Activated CD4-positive, alpha-beta T cell treated with anti-CD3 and anti-CD28 coated beads for 36 hours (primary cell): Measurements from ENCODE around the gene KLF13. TPM values are rescaled to one million over a fixed set of nuclear protein-coding genes. Genes with fewer than 3 reads are reported as not detected.

ENCODE experiments used
- ATAC-seq: fragments of 200-7000 bp; cut with Tn5 transposase; one replicate; pipeline ENCODE4 v1.10.0; 2021; ENCODE audit warnings: mild to moderate bottlenecking, moderate library complexity
- CTCF ChIA-PET: fragments of 350-600 bp; sonication (Branson Sonifier 250); formaldehyde crosslinking; loops from one replicate; lab custom pipeline; 2021; ENCODE audit warnings: antibody characterized with exemption; lab: Charles Lee
- POLR2A ChIA-PET: fragments of 350-600 bp; sonication (Branson Sonifier 250); formaldehyde crosslinking; loops from one replicate; lab custom pipeline; 2021; ENCODE audit warnings: antibody characterized with exemption, inconsistent platforms; lab: Charles Lee
- DNase-seq: peaks from one replicate; pipeline ENCODE4 v3.0.0-alpha.2; 2020
- H3K27ac Mint-ChIP-seq: one replicate; pipeline ENCODE4 v1.8.0; 2021; ENCODE audit warnings: mixed read lengths
- H3K27me3 Mint-ChIP-seq: one replicate; pipeline ENCODE4 v1.8.0; 2021; ENCODE audit warnings: mixed read lengths
- H3K36me3 Mint-ChIP-seq: one replicate; pipeline ENCODE4 v1.8.0; 2021; ENCODE audit warnings: low read depth, mixed read lengths
- H3K4me1 Mint-ChIP-seq: one replicate; pipeline ENCODE4 v1.8.0; 2021; ENCODE audit warnings: mixed read lengths
- H3K4me3 Mint-ChIP-seq: one replicate; pipeline ENCODE4 v1.8.0; 2021; ENCODE audit warnings: mild to moderate bottlenecking, moderate library complexity, mixed read lengths
- H3K9me3 Mint-ChIP-seq: one replicate; pipeline ENCODE4 v1.8.0; 2021; ENCODE audit warnings: low read depth, mixed read lengths
- intact Hi-C, 2 experiments: fragments of 100-400 bp; cut with DNase I in 1 of 2; cut with micrococcal nuclease in 1 of 2; formaldehyde crosslinking; loops; one replicate each; pipeline versions ENCODE4 v1.14.2 to v1.15.1; 2022 to 2024; cut with DNase I, micrococcal nuclease
- total RNA-seq, 2 experiments: library from RNA; stranded (reverse); gene quantifications; one replicate each; pipeline ENCODE4 v1.2.3, GENCODE V29; 2021

KLF13 gene
- total RNA-seq, 2 experiments from 2014 or later: 147 to 212 TPM

DNA sequence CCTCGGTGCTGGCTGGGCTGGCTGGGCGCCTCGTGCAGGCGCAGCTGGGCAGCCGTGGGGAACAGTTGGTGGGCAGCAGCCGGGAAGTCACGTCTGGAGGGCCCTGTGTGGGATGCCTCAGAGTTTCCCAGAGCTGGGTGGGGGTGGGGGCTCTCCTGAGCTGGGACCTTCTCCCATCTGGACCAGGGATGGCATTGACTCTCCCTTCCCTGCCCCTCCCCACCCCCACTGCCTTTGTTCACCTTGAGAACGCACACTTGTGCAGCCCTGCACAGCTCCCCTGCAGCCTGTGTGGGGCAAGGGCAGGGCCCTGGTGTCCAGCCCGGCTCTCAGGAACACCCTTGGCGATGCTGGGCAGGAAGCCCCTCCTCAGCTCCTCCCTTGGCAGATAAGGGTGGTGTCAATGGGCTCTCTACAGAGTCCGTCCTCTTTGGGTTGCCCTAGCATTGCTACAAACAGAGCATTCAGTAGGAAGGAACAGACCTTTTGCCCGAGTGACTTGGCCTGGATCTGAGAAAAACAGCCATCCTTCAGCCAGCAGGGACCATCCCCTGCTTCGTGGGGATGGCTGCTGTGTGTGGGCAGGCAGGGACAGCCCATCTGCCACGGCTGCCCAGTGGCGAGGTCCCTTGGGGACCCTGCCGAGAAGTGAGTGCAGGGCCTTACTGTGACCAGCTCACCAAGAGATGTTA is 25.5 kb upstream of the KLF13 start:
- Mint-ChIP-seq H3K36me3 (no peaks in the 10 kb centered on the region), H3K4me3 (no peak overlapping the region)

DNA sequence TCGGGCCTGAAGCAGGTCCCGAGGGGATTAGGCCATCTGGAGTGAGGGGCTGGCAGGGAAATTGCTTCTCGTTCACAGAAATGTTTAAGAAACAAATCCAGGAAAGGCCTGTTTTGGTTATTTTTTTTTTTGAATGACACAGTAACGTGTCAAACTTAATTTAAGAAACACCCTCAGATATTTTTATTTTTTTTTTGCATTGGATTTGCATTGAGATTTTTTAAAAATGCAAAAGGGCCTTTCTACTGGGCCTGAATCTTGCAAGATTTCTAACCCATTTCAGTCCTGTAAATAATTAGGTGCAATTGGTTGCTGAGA is 25.0 kb upstream of the KLF13 start:
- CTCF ChIA-PET: interaction anchor here (1.1 kb wide), 1 partner anchor 9 kb away, joined by 3 read pairs; no protein-coding TSS in a partner anchor
- intact Hi-C loops: no loop called here
- H3K9me3 Mint-ChIP-seq: no peaks in the 10 kb centered on the region

More for the DNA sequence above, 25.5 kb upstream of the KLF13 start:
- Mint-ChIP-seq H3K4me1 (peaks cover 27% of the 10 kb centered on the region), H3K27me3 (no peaks in the 10 kb centered on the region), H3K27ac (no peak overlapping the region), H3K9me3 (no peaks in the 10 kb centered on the region)
- intact Hi-C loops: no loop called here
- ChIA-PET POLR2A (no interaction called here), CTCF (interaction anchor here (1.1 kb wide), 1 partner anchor 10 kb away, joined by 3 read pairs; no protein-coding TSS in a partner anchor)
- no peak for DNase-seq
- ATAC-seq: no peak

DNA sequence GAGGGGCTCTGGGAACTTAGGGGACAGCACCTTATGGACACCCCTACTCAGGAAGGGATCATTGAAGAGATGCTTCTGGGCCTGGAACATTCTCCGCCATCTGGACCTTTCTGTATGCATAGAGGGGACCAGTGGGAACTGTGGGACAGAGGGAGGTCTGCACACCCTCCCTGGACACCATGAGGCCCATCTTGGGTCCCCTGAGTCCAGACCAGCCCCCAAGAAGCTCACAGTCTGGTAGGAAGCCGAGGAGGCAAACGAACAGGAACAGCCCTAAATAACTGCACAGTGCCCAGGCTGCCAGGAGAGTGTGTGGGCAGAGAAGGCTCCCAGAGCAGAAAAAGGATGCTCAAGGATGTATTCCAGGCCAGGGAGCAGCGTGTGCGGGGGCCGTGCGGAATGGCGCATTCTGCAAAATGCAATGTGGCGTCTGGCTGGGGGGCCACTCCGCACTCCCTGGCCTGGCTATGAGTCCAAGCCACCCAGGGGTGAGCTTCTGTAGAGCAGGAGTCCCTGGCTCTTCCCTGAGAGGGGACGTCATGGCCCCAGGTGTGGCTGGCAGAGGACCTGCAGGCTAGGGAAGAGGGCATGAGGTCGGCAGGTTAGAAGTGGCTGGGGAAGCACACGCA is 24.5 kb upstream of the KLF13 start:
- no peak for DNase-seq
- Mint-ChIP-seq H3K4me3 (no peak overlapping the region), H3K27ac (no peak overlapping the region), H3K27me3 (no peaks in the 10 kb centered on the region), H3K36me3 (no peaks in the 10 kb centered on the region), H3K9me3 (no peaks in the 10 kb centered on the region), H3K4me1 (peaks cover 29% of the 10 kb centered on the region)
- ChIA-PET POLR2A (no interaction called here), CTCF (no interaction called here)
- no peak for ATAC-seq
- intact Hi-C loops: no loop called here

More for the DNA sequence above, 25.0 kb upstream of the KLF13 start:
- Mint-ChIP-seq H3K4me1 (peaks cover 27% of the 10 kb centered on the region), H3K27ac (no peak overlapping the region), H3K27me3 (no peaks in the 10 kb centered on the region), H3K4me3 (no peak overlapping the region), H3K36me3 (no peaks in the 10 kb centered on the region)
- DNase-seq (no peak), ATAC-seq (no peak)
- POLR2A ChIA-PET: no interaction called here

DNA sequence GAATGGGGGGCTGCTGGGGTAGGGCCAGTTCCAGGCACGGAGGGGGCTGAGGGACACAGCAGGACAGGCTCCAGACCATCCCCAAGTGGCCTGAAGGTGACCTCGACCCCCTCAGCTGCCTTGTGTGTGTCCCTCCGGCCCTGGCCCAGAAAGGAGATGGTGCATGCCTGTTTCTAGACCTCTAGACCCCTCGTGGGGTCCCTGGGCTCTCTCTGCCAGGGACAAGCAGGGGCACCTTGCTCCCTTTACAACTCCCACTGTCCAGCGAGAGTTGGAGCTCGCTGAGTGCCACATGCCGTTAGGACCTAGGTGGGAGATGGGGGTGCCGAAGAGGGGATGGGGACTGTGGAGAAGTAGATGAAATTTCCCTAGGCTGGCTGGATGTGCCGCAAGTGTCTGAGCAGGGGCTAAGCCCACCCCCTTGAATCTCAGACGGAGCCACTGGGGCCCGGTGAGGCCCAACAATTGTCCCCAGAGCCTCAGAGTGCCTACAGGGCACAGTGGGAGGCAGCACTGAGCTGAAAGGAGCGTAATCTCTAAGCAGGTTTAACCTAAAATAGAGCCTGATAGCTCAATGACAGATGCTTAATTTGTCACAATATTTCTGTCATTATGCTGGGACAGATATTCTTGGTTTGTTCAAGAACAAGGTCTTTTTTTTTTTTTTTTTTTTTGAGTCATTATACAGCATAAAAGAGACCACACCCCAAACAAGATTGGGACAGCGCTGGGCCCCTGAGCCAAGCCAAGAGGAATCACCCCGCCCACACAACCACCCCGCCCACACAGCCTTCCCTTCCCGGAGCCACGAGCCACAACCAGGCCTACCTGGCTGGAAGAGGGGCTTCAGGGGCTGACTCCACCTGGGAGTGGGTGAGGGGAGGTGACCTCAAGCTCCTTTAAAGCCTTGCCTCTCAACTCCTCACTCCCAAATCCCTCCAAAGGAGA is 23.6 kb upstream of the KLF13 start:
- DNase-seq (peak; percentile 38), ATAC-seq (peak; percentile 72)
- Mint-ChIP-seq H3K36me3 (no peaks in the 10 kb centered on the region), H3K27me3 (no peaks in the 10 kb centered on the region), H3K9me3 (no peaks in the 10 kb centered on the region), H3K27ac (no peak overlapping the region), H3K4me3 (no peak overlapping the region), H3K4me1 (peaks cover 38% of the 10 kb centered on the region)
- POLR2A ChIA-PET: interaction anchor here (0.5 to 0.6 kb wide), 3 partner anchors 33 to 109 kb away, joined by 3 to 4 read pairs (median 3); no protein-coding TSS in a partner anchor
- CTCF ChIA-PET: interaction anchor here (0.6 to 1.3 kb wide), 4 partner anchors 24 to 186 kb away, joined by 3 to 5 read pairs (median 4); no protein-coding TSS in a partner anchor
- intact Hi-C loops: no loop called here

GRCh38 chr15:31303726-31304648 is 22.6 kb upstream of the KLF13 start:
- DNase-seq (no peak), ATAC-seq (peak; percentile 35)
- CTCF ChIA-PET: interaction anchor here (0.7 to 1.3 kb wide), 3 partner anchors 25 to 185 kb away, joined by 3 to 5 read pairs (median 5); no protein-coding TSS in a partner anchor
- POLR2A ChIA-PET: interaction anchor here (0.5 kb wide), 1 partner anchor 34 kb away, joined by 3 read pairs; no protein-coding TSS in a partner anchor
- intact Hi-C loops: no loop called here
- Mint-ChIP-seq H3K4me3 (no peak overlapping the region), H3K4me1 (peaks cover 39% of the 10 kb centered on the region), H3K36me3 (no peaks in the 10 kb centered on the region), H3K27me3 (no peaks in the 10 kb centered on the region), H3K27ac (no peak overlapping the region), H3K9me3 (no peaks in the 10 kb centered on the region)

GRCh38 chr15:31304751-31305365 is 21.8 kb upstream of the KLF13 start:
- CTCF ChIA-PET: interaction anchor here (0.6 to 1.3 kb wide), 2 partner anchors 38 to 185 kb away, joined by 3 to 5 read pairs; no protein-coding TSS in a partner anchor
- ATAC-seq: no peak

DNA sequence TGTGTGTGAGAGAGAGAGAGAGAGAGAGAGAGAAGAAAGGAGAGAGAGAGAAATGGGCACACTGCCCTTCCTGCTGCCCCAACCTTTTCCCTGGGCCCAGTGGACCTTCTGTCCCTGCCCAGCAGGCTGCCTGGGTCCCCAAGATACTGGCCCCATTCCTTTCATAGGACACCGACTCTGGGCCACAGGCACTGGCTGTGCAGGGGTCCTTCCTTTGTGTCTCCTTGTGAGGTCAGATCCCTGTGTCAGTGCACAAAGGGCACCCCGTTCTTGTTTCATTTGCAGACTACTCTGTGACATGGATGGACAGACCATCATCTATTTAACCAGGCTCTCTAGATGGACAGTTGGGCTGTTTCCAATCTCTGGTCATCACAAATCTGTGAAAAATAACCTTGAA is 21.3 kb upstream of the KLF13 start:
- H3K9me3 Mint-ChIP-seq: no peaks in the 10 kb centered on the region
- ChIA-PET CTCF (interaction anchor here (0.7 kb wide), 1 partner anchor 16 kb away, joined by 3 read pairs; no protein-coding TSS in a partner anchor), POLR2A (no interaction called here)
- intact Hi-C loops: no loop called here
- H3K4me1 Mint-ChIP-seq: peaks cover 43% of the 10 kb centered on the region
- no peak overlapping the region for H3K4me3 Mint-ChIP-seq
- H3K27ac Mint-ChIP-seq: no peak overlapping the region
- H3K36me3 Mint-ChIP-seq: no peaks in the 10 kb centered on the region
- no peak for DNase-seq
- ATAC-seq: no peak
- no peaks in the 10 kb centered on the region for H3K27me3 Mint-ChIP-seq

More at GRCh38 chr15:31304751-31305365, 21.8 kb upstream of the KLF13 start:
- no peak for DNase-seq
- Mint-ChIP-seq H3K9me3 (no peaks in the 10 kb centered on the region), H3K4me1 (peaks cover 43% of the 10 kb centered on the region), H3K4me3 (no peak overlapping the region), H3K36me3 (no peaks in the 10 kb centered on the region), H3K27ac (no peak overlapping the region), H3K27me3 (no peaks in the 10 kb centered on the region)
- intact Hi-C loops: no loop called here
- POLR2A ChIA-PET: no interaction called here

- DNase-seq: no peak
- intact Hi-C loops: no loop called here
- Mint-ChIP-seq H3K4me3 (no peak overlapping the region), H3K27me3 (no peaks in the 10 kb centered on the region), H3K4me1 (peaks cover 43% of the 10 kb centered on the region), H3K9me3 (no peaks in the 10 kb centered on the region), H3K27ac (no peak overlapping the region), H3K36me3 (no peaks in the 10 kb centered on the region)
- POLR2A ChIA-PET: no interaction called here
- CTCF ChIA-PET: interaction anchor here (0.7 kb wide), 1 partner anchor 16 kb away, joined by 3 read pairs; no protein-coding TSS in a partner anchor
- no peak for ATAC-seq
These were observed 20.7 kb upstream of the KLF13 start for GRCh38 chr15:31305796-31306425.

DNA sequence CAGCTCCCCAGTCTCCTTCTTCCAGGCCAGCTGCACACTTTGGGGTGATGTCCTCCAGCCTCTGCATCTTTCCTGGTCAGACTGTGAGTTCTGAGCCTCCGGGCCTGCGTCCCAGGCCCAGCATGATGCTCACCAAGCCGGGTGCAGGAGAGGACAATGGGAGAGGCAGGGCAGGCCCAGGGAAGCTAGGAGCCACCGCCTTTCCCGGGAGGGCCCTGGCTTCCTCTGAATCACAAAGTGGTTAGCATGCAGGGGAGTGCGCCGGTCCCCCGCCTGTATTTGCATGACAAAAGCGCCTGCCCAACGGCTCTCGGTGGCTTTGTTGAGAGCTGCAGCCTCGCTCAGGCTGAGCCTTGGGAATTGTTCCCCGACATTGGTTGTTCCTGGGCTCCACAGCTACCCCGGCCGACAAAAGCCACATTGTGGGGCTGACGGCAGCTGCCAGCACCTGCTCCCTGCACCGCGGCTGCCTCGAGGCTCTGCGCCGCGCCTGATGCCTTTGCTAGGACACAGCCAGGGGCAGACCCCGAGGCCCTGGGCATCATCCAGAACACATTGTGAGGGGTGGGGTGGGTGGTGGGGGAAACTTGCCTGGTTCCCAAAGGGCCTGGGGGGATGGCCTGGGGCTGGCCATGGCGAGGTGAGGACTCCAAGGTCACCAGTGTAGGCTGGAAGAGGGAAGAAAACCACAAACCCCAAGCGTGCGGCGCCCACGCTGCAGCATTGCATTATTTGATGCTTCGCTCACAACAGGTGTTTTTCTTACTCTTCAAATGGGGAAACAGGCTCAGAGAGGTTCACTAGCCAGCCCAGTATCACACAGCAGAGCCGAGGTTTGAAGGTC is 20.0 kb upstream of the KLF13 start:
- Mint-ChIP-seq H3K27ac (no peak overlapping the region), H3K9me3 (no peaks in the 10 kb centered on the region), H3K27me3 (no peaks in the 10 kb centered on the region), H3K4me1 (peaks cover 43% of the 10 kb centered on the region), H3K36me3 (no peaks in the 10 kb centered on the region), H3K4me3 (no peak overlapping the region)
- ATAC-seq: no peak
- no peak for DNase-seq
- ChIA-PET CTCF (interaction anchor here (0.6 to 1.7 kb wide), 4 partner anchors 10 to 184 kb away, joined by 3 to 4 read pairs (median 3); no protein-coding TSS in a partner anchor), POLR2A (no interaction called here)
- intact Hi-C loops: no loop called here
